HG03442 (cell line): Measurements from ENCODE around the gene CATSPER4.

Experiments used
- ATAC-seq: cut with Tn5 transposase; IDR thresholded peaks from one replicate; pipeline ENCODE4 v1.9.1; 2021; ENCODE audit warnings: mild to moderate bottlenecking, moderate library complexity; ENCODE audit not compliant: unreplicated experiment

The CATSPER4 gene

DNA sequence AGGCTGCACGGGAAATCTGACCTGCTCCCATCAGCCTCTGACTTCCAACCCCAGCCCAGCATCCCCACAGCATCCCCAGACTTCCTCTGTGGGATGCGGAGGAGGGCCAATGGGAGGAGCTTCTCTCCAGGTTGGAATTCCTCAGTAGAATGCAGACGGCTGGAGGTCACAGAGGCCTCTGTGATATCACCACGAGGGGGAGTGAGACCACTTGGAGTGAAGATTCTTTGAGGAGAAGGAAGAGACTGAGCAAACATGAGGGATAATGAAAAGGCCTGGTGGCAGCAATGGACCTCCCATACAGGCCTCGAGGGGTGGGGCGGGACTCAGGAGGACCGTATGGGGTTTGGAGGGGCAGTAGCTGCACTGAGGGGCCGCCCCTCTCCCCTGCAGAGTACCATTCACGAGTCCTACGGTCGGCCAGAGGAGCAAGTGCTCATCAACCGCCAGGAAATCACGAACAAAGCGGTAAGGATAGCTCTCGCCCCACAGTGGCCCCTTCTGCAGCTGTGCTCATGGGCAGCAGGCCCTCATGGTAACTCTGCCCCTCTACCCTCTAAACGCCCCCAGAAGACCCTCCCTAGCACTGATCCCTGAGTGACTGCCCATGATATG lies at the start of gene CATSPER4:
CATSPER4 (plus strand) TSS at position 230 of the 615 bp plus-strand sequence; CDS start at position 256, 26 bp downstream.
- no peak for ATAC-seq

DNA sequence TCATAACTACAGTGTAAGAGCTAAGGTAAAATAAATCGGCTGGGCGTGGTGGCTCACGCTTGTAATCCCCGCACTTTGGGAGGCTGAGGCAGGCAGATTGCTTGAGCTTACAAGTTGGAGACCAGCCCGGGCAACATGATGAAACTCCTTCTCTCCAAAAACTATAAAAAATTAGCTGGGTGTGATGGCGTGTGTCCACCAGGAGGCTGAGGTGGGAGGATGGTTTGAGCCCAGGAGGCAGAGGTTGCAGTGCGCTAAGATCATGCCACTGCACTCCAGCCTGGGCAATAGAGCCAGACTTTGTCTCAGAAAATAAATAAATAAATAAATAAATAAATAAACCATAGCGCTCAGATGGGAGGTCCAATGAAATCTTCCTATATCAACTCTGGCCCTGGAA lies 48.2 kb upstream of the CATSPER4 start:
- ATAC-seq: no peak

DNA sequence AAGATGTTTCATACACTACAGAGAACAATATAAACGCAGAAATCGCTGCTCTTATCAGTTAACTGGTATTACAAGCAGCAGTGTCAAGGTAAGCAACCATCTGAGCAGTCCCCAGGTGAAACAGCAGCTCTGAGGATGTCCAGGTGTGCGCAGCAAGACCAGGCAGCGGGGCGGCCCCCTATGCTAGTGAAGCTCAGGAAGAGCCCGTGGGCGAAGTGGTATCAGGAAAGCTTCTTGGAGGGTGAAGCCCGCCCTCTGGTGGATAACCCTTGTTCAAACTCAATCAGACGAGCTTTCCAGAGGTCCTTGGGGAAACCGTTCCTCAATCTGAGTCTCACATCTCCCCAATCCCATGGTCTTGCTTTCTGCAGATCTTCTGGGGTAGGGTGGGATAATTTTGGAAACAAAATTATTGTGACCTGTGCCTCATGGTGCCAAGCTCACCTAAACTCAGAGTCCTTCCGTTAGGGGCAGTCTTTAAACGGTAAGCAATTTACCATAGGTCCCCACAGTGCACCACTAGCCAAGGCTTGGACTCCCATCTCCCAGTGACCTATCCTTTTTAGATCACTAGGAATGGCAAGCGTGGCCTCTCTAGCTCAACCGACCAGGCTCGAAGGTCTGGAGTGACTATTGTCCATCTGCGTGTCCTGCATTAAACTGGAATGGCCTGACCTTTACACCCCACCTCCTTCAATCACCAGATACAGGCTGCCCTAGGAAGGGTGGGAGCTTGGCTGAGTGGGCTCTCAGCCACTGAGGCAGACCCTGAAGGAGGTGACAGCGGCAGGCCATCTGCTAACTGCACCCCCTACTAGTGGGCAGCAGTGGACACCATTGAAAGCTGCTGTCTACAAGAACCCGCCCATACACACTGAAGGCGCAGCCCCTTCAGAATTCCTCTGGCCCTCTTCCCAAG lies 45.1 kb upstream of the CATSPER4 start:
- no peak for ATAC-seq

DNA sequence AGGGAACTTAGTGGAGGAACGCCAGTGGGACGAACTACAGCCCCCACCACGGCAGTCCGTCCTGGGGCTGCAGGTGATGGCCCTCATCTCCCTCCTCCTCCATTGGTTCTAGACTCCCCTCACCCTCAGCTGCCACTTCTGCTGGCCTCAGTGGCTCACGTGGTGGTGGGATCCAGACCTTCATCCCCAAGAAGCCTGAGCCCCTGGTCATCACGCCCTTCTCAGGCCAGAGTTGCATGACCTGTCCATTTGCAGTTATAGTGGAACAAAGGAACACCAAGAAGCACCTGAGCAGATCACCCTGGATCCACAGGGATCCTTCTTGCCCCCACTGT lies 44.5 kb upstream of the CATSPER4 start:
- ATAC-seq: no peak

DNA sequence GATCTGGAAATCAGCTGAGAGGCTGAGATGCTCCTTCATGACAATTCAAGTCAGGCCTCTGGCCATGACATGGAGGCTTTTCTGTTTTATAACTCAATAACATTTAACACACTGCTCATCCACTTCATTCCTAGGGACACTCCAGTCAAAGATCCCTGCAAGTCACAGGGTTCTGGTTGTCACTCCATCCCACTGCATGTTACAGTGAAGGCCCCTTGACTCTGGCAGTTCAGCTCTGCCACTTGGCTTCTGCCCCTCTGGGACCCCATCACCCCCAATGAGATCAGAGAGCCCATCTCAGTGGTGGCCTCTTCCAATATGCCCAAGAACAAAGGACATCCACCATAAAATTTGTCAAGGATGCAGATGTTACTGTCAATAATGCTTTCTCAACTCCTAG lies 41.5 kb upstream of the CATSPER4 start:
- no peak for ATAC-seq

DNA sequence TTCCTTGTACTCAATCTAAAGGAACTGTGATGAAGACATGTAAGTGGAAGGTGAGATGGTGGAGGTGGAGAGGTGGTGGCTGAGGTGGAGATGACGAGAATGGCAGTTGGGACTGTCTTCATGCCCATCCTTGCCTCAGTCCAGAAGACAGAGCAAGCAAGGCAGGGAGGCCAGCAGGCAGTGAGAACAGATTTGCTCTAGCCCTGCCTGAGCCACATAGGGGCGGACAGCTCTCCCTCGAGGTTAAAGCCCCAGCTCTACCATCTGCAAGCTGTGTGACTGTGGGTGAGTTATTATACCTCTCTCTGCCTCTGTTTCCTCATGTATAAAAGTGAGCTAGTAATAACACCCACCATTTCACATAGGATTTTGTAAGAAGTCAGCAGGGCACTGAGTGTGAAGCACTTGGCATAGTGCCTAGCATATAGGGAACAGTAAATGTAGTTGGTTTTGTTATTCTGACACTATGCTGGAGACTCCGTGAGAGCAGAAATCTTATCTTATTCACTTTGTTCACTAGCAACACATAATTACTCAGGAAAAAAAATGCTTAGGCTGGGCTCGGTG lies 36.4 kb upstream of the CATSPER4 start:
- no peak for ATAC-seq

DNA sequence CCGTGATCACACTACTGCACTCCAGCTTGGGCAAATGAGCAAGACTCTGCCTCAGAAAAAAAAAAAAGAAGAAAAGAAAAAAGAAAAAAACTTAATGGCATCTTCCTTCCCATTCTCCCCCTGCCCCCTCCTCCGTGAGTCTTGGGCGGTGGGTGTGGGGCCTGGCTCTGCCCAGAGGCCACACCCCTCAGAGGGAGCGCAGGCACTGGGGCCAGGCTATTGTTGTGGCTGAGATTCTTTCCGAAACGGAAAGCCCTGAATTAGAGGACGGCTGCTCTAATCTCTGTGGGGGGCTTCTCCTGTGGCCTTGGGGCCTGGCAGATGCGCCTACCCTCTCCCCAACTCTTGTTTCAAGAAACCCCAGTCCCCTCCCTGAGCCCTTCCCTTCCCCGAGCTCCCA lies 35.7 kb upstream of the CATSPER4 start:
- ATAC-seq: no peak

DNA sequence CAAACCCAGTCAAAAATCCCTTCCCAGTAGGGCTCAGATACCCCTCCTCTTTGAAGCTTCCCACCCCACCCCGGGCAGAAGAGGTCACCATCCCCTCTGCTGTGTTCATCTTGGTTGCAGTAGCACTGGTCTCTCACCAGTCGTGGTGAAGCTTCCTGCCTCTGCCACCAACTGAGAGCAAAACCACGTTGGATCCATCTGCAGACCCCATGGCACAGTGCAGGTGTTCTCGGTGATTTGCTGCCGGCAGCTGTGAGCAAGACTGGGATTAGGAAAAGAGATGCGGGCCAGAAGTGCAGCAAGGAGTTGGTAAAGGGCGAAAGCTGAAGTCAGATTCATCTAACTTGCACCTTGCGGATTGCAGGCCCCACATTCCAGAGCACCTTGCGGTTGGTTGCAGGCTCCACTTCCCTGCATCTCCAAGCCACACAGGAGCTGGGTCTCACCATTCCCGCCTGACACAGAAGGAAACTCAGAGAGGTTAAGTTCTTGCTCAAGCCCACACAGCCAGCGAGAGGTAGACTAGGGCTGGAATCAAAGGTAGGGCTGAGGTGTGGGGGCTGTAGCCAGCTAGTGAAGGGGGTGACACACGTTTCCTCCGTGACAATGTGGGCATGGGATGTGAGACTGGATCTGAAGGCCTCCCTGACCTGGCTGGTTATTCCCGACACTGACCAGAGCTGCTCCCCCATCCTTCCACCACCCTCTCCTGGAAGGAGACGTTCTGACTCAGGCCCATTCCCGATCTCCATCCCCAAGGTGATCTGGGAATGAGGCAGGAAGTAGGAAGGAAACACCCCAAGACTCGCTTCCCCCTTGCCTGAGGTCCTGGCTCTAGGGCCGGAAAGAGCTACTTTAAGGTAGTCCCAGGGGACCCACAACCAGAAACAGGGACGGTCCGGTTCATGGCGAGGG lies 34.8 kb upstream of the CATSPER4 start:
- ATAC-seq: no peak

DNA sequence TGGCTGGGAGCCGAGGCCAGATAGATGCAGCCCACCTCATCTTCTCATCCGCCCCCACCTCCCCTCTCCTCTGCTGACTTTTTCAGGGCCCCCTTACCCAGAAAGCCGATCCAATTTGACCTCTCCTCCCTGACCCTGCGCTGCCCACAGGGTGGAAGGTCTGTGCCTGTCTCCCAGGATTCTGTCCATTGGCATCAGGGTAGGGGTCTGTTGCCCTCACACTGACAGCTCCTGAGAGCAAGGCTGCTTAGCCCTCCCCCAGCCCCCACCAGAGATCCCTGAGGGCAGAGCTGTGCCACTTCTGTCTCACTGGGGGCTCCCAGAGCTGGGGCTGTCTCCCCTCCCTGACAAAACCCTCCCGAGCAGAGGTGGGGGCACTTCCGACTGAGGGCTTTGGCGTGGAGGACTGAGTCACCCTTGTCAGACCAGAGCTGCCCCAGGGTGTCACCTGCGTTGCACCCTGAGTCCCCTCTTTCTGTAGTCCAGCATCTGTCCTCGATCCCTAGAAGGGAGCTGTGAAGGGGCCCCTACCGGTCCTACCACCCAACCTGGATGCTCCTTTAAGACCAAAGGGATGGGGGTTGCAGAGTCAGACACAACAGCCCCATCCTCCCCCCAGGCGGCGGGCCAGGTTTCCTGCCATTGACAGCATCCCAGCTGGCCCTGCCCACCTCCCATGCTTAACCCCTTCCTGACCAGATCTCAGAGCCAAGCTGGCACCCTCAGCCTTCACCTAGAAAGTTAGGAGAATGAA lies 33.9 kb upstream of the CATSPER4 start:
- no peak for ATAC-seq

DNA sequence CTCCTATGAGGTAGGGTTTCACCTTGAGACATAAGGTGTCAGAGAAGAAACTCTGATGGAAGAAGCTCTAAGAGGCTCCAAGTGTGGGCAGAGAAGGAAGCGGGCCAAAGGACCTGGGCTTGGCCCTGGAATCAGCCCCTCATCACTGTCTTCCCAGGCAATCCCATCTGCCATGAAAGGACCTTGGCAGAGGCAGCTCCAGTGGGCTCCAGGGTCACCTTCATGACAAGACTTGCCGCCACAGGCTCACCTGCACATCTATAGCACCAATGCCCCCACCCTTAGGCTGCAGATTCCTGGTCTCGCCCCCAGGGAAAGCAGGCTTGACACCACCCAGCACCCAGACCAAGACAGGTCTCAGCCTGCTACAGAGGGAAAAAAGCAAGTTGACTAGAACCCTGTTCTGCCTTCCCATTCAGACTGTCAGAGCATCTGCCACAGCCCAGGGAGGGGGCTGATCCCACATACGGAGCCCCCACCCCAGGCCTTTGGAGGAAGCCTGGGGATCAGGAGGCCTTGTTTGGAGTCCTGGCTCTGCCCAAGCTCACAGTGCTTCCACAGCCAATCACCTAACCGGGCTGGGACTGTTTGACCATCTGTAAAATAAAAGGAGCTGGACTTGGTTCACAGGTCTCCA lies 32.0 kb upstream of the CATSPER4 start:
- ATAC-seq: no peak

DNA sequence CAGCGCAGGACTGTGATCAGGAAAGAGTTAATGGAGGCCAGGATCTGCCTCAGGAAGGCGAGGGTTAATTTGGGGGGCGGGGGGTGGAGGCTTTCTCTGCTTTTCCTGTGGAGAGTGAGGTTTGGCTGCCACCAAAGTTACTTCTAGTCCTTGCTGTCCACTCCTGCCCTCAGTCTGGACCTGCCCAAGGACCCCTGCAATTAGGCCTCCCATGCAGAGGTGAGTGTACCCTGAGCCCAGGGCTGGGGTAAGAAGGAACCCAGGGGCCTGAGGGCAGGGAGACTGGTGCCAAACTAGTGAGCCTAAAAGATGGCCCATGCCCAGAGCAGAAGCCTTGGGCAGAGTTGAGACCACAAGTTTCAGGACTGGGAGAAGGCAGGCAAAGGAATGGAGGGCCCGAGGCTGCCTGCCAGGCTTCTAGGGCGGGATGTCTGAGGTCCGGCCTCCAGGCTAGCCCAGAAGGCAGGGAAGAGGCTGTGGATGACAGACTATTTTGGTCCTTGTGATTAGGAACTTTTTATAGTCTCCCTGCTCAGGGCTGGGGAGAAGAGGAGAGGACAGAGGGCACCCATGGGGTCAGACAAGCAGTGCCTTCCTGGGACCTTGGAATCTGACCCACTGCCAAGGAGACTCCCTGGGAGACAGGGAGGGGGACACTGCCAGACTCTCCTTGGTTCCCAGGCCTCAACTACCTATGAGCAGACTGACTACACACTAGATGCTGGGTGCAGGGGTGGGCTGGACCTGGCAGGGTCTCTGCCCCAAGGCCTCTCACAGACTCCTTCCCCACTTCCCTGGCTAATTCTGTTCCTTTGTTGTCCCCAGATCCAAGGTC lies 31.3 kb upstream of the CATSPER4 start, which contains the start of gene FAM110D:
FAM110D (plus strand) TSS at position 172 of the 835 bp plus-strand sequence. CDS start 2,213 bp downstream, outside the sequence.
- ATAC-seq: no peak

DNA sequence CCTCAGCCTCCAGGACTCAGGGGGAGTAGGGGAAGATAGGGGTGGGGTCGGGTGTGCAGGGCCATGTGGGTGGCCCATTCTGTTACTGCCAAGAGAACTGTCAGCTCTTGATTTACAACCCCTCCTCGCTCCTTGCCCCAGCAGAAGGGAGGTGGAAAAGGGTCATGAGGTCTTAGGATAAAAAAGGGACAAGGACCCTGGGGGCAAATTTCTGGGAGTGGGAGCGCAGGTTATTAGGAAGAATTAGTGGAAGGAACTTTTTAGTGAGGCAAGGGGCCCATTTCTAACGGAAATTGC lies 30.7 kb upstream of the CATSPER4 start:
- no peak for ATAC-seq

DNA sequence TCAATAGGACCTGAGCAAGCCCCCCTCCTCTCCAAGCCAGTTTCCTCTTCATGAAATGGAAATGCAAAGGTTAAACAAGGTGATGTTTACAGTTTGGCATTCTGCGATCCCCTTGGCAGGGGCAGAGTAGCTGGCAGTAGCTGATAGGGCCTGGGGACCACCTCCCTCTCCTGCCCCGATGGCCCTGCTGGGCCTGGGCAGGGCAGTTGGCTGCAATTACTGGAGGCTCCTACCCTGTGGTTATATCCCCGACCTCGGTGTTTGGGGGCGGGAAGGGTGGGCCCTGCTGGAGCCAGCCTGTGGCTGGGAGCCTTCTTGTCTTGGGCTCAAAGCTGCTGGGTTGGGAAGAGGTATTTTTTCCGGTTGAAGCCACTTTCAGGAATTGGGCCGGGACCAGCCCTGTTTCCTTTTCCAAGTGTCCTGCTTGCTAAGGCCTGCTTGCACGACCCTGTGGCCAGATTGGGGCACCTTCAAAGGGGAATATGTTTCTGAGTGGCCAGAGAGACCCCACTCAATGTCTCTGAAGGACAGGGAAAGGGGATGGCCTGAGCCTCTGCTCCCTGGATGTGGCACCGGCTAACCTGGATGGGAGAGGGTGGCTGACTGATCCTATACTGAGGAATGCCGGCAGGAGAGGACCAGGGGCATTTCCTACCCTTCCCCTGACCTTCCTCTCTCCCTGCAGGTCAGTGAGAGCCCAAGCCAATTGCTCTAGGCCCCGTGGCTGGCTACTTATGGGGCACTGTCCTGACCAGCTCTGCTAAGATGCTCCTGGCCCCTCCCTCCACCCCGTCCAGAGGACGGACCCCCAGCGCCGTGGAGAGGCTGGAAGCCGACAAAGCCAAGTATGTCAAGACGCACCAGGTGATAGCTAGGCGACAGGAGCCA lies 29.6 kb upstream of the CATSPER4 start:
- no peak for ATAC-seq

DNA sequence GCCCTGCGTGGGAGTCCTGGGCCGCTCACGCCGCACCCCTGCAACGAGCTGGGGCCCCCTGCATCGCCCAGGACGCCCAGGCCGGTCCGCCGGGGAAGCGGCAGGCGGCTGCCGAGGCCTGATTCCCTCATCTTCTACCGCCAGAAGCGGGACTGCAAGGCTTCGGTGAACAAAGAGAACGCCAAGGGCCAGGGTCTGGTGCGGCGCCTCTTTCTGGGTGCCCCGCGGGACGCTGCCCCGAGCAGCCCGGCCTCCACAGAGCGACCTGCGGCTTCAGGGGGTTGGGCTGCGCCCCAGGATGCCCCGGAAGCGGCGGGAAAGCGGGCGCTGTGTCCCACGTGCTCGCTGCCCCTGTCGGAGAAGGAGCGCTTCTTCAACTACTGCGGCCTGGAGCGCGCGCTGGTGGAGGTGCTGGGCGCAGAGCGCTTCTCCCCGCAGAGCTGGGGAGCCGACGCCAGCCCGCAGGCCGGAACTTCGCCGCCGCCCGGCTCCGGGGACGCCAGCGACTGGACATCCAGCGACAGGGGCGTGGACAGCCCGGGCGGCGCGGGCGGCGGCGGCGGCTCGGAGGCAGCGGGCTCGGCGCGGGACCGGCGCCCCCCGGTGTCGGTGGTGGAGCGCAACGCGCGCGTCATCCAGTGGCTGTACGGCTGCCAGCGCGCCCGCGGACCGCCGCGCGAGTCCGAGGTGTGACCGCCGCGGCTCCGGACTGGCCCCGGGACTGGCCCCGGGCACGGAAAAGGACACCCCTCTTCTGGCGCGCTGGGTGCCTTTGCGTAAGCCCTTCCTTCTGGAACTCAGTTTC lies 28.8 kb upstream of the CATSPER4 start:
- ATAC-seq: no peak

DNA sequence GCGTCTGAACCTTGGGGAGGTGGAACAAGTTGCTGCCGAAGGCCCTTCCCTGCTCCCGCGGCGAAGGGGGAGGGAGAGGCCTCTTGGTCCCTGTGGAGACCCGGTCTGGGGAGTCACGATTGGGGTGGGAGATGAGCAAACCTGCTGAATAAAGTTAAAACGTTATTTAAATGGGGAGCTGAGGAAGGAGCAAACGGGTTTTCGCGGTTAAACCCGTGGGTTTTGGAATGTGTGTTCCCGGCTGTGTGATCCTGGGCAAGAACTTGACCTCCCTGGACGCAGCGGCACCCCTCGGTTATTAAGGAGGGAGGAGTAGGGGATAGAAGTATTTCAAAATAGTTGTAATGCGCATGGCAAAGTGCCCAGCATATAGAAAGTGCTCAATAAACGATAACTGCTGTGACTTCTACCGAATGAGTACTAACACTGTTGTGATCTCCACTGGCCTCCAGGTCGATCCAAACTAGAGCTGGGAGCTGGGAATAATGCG lies 28.1 kb upstream of the CATSPER4 start:
- no peak for ATAC-seq

DNA sequence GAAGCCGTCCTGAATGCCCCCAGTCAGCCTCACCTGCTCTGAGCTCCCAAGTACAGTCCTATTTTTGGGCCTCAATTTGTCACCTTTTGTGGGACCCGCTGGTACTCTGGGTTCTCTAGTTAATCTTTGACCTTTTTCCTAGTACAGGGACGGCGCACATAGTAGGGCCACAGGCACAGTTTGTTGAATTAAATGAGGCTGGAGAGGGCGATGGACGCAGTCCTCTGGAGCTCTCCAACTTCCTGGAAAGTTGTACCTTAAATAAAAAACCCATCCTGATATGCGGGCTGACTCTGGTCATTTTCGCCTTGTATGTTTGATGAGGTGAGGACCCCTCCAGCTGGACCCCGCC lies 26.7 kb upstream of the CATSPER4 start:
- ATAC-seq: no peak
